Calu3 (cell line): ENCODE results near the gene USP38. TPM values are rescaled to one million over a fixed set of nuclear protein-coding genes. Genes with fewer than 3 reads are reported as not detected.

Source experiments
- BruUV-seq: library from RNA; stranded (reverse); fragments of 400-500 nt; replicated peaks from 2 replicates; lab custom pipeline; 2021; lab: Mats Ljungman, UMichigan
- CTCF ChIA-PET: fragments of 300-600 bp; sonication (Branson Sonifier 250); formaldehyde crosslinking; loops from one replicate; lab custom pipeline; 2022; ENCODE audit warnings: antibody characterized with exemption; lab: Charles Lee
- DNase-seq: peaks from one replicate; pipeline ENCODE4 v3.0.0; 2022
- H3K27ac Mint-ChIP-seq: one replicate; pipeline ENCODE4 v1.8.0; 2022; ENCODE audit warnings: mixed read lengths; ENCODE audit not compliant: unreplicated experiment
- H3K27me3 Mint-ChIP-seq: one replicate; pipeline ENCODE4 v1.8.0; 2022; ENCODE audit warnings: mixed read lengths; ENCODE audit not compliant: unreplicated experiment
- H3K36me3 Mint-ChIP-seq: one replicate; pipeline ENCODE4 v1.8.0; 2022; ENCODE audit warnings: mild to moderate bottlenecking, moderate library complexity, mixed read lengths; ENCODE audit not compliant: insufficient read depth, unreplicated experiment
- H3K4me1 Mint-ChIP-seq: one replicate; pipeline ENCODE4 v1.8.0; 2022; ENCODE audit warnings: mild to moderate bottlenecking, low read depth, mixed read lengths; ENCODE audit not compliant: unreplicated experiment
- H3K4me3 Mint-ChIP-seq: one replicate; pipeline ENCODE4 v1.8.0; 2022; ENCODE audit warnings: mild to moderate bottlenecking, low read depth, moderate library complexity, mixed read lengths; ENCODE audit not compliant: unreplicated experiment
- H3K9me3 Mint-ChIP-seq: one replicate; pipeline ENCODE4 v1.8.0; 2022; ENCODE audit warnings: low read depth, mixed read lengths; ENCODE audit not compliant: unreplicated experiment
- intact Hi-C: fragments of 100-400 bp; cut with micrococcal nuclease; formaldehyde crosslinking; loops from one replicate; pipeline ENCODE4 v1.10.0; 2022; ENCODE audit not compliant: unreplicated experiment
- total RNA-seq: library from RNA; stranded (reverse); gene quantifications from 2 replicates; pipeline ENCODE4 v1.2.3, GENCODE V29; 2022
- TF ChIP-seq, protein P1 (sequence below): fragments of 200-600 bp; IDR thresholded peaks from one replicate; pipeline ENCODE4 v1.8.0; 2022; ENCODE audit warnings: antibody characterized with exemption; ENCODE audit not compliant: unreplicated experiment

Gene USP38
- total RNA-seq, 1 experiment from 2014 or later = 15.9 TPM

DNA sequence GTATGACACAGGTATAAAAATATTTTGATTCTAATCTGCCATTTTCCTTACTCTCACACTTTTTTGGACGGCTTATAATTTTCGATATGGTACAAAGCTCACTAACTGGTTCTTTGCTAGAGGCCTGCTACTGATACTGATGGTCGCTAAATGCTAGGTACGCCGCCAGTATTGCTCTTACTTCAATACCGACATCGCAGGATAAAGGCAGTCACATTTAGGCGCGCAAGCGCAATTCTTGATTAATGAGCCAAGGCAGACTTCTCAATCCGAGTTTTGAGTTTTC is 557 bp upstream of the USP38 start:
- intact Hi-C loops = no loop called here
- TF ChIP-seq, protein P1, sequence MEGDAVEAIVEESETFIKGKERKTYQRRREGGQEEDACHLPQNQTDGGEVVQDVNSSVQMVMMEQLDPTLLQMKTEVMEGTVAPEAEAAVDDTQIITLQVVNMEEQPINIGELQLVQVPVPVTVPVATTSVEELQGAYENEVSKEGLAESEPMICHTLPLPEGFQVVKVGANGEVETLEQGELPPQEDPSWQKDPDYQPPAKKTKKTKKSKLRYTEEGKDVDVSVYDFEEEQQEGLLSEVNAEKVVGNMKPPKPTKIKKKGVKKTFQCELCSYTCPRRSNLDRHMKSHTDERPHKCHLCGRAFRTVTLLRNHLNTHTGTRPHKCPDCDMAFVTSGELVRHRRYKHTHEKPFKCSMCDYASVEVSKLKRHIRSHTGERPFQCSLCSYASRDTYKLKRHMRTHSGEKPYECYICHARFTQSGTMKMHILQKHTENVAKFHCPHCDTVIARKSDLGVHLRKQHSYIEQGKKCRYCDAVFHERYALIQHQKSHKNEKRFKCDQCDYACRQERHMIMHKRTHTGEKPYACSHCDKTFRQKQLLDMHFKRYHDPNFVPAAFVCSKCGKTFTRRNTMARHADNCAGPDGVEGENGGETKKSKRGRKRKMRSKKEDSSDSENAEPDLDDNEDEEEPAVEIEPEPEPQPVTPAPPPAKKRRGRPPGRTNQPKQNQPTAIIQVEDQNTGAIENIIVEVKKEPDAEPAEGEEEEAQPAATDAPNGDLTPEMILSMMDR = no peak
- Mint-ChIP-seq H3K36me3 (peaks cover 40% of the 10 kb centered on the region), H3K9me3 (no peaks in the 10 kb centered on the region), H3K4me3 (peak overlapping the region; percentile 85), H3K4me1 (peaks cover 18% of the 10 kb centered on the region), H3K27me3 (no peaks in the 10 kb centered on the region), H3K27ac (peak overlapping the region; percentile 94)
- BruUV-seq = TSS peak; percentile 92
- DNase-seq = no peak
- CTCF ChIA-PET = no interaction called here

DNA sequence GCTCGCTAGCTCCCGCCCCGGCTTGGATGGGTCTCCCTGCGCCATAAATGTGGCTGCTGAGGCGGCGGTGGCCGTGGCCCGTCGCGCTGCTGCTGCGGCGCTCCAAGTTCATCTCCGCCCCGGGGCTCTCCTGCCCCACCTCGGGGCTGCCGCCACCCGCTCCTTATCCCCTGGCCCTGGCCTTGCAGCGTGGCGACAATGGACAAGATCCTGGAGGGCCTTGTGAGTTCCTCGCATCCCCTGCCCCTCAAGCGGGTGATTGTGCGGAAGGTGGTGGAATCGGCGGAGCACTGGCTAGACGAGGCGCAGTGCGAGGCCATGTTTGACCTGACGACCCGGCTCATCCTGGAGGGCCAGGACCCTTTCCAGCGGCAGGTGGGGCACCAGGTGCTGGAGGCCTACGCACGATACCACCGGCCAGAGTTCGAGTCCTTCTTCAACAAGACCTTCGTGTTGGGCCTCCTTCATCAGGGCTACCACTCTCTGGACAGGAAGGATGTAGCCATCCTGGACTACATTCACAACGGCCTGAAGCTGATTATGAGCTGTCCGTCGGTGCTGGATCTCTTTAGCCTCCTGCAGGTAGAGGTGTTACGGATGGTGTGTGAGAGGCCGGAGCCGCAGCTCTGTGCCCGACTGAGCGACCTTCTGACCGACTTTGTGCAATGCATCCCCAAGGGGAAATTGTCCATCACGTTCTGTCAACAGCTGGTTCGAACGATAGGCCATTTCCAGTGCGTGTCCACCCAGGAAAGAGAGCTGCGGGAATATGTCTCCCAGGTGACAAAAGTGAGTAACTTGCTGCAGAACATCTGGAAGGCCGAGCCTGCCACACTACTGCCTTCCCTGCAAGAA is 763 bp downstream of the USP38 start:
- peak; percentile 16 for DNase-seq
- H3K27me3 Mint-ChIP-seq = no peaks in the 10 kb centered on the region
- peak overlapping the region; percentile 85 for H3K4me3 Mint-ChIP-seq
- intact Hi-C loops = no loop called here
- peaks cover 29% of the 10 kb centered on the region for H3K4me1 Mint-ChIP-seq
- no TSS peak for BruUV-seq
- CTCF ChIA-PET = no interaction called here
- peaks cover 38% of the 10 kb centered on the region for H3K36me3 Mint-ChIP-seq
- TF ChIP-seq, protein P1 = no peak
- H3K9me3 Mint-ChIP-seq = no peaks in the 10 kb centered on the region
- peak overlapping the region; percentile 94 for H3K27ac Mint-ChIP-seq

DNA sequence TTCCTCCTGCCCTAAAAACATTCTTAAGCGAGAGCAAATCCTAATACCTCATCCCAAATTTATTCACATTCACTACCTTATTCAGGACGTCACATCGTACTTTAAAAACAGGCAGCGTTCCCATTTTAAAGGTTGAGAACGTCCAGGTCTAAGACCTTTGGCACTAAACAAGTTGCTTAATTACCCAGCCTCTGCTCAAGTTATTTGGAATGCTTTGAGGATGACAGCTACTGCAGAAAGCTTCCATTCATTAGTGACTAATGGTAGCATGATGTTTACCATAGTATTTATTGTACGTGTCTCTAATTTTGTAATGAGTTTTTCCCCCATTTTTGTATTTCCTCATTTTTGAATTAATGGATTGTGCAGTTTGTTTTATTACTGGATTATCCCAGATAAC is 1.5 kb downstream of the USP38 start:
- no peak for DNase-seq

DNA sequence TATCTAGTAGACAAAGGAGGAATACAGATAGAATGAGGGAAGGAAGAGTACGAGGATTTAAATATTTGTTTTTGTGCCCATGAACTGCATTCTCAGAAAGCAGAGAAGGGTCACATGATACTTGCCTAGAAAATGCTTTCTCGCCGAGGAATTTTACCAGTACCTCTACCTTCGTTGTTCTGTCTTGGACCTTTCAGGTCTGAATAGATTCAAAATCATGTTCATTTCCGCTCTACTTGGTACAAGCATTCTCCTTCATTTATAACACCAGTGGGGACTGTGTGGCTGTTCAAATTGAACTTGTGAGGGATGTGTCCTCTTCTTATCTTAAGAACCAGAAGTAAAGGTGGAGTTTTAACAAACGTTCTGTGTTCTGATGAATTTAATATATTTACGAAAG is 1.9 kb downstream of the USP38 start:
- Mint-ChIP-seq H3K4me1 (peaks cover 29% of the 10 kb centered on the region), H3K4me3 (peak overlapping the region; percentile 85), H3K27me3 (no peaks in the 10 kb centered on the region), H3K36me3 (peaks cover 38% of the 10 kb centered on the region), H3K27ac (peak overlapping the region; percentile 94), H3K9me3 (no peaks in the 10 kb centered on the region)
- intact Hi-C loops = no loop called here
- DNase-seq = no peak
- CTCF ChIA-PET = no interaction called here
- TF ChIP-seq, protein P1 = no peak
- TSS peak; percentile 22 for BruUV-seq

More for the DNA sequence above, 1.5 kb downstream of the USP38 start:
- BruUV-seq = no TSS peak
- peak overlapping the region; percentile 85 for H3K4me3 Mint-ChIP-seq
- peaks cover 38% of the 10 kb centered on the region for H3K36me3 Mint-ChIP-seq
- H3K27ac Mint-ChIP-seq = peak overlapping the region; percentile 94
- intact Hi-C loops = no loop called here
- no peaks in the 10 kb centered on the region for H3K27me3 Mint-ChIP-seq
- CTCF ChIA-PET = no interaction called here
- H3K9me3 Mint-ChIP-seq = no peaks in the 10 kb centered on the region
- TF ChIP-seq, protein P1 = no peak
- H3K4me1 Mint-ChIP-seq = peaks cover 29% of the 10 kb centered on the region
